ENCODE results near the gene ZNF296.
"Not testable (repeated sequence)": the region's sequence is repeated elsewhere in the genome, so short reads cannot be mapped to it uniquely, and the experiment has no call there.

Gene ZNF296

DNA sequence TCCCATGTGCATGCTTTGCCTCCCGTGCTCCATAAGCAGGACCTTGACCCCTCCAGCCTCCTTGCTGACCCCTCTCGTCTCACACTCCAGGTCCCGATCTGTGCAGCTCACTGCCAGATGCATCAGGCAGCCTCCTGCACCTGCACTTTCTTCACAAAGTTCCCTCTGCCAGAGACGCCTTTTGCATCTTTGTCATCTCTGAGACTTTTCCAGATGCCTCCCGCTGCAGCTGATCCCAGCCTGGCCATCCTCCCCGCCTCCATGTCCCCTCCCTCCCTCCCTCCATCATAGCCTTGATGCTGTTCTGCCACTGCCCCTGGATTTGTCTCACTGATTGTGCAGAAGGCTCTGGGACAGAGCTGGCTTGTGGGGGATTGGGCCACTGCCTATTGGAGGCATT, 46.6 kb upstream of the ZNF296 start:
- Histone ChIP-seq H3K23ac (ENCODE audit: low read depth, low read length, poor library complexity) (no peak overlapping the region), H3K4me2 (ENCODE audit: insufficient read depth, low read length, poor library complexity, severe bottlenecking) (no peak overlapping the region), H2BK120ac (ENCODE audit: low read depth, low read length) (no peak overlapping the region), H3K36me3 (replicated peaks in 1 of 2; ENCODE audit: control insufficient read depth in 2 of 2, insufficient read depth in 2 of 2, low read length in 2 of 2) (no peaks in the 10 kb centered on the region), H2AFZ (ENCODE audit: low read length) (no peak overlapping the region), H3K4me3 (ENCODE audit: low read length in 2 of 2) (no peak overlapping the region), H3K9ac (ENCODE audit: low read depth, low read length, poor library complexity) (peak overlapping the region; percentile 16), H2AK5ac (ENCODE audit: low read depth, low read length) (no peak overlapping the region), H3K9me3 (replicated peaks in 1 of 2; ENCODE audit: control insufficient read depth in 2 of 2, insufficient read depth in 1 of 2, low read depth in 1 of 2, low read length in 2 of 2) (no peaks in the 10 kb centered on the region), H3K27me3 (ENCODE audit: control insufficient read depth in 3 of 3, insufficient read depth in 3 of 3, low read depth in 1 of 3, low read length in 3 of 3) (no peaks in the 10 kb centered on the region), H3K4me1 (ENCODE audit: control insufficient read depth in 2 of 2, insufficient read depth in 1 of 2, low read depth in 1 of 2, low read length in 2 of 2) (peaks cover 2 to 8% of the 10 kb centered on the region in 2 donors), H3K4ac (ENCODE audit: low read length) (no peak overlapping the region), H3K79me1 (ENCODE audit: low read depth, low read length) (peaks cover 30% of the 10 kb centered on the region), H3K18ac (ENCODE audit: low read length) (no peak overlapping the region), H2BK5ac (ENCODE audit: low read length) (no peak overlapping the region), H3K14ac (ENCODE audit: low read length) (peak overlapping the region; percentile 33), H4K91ac (ENCODE audit: low read depth, low read length, poor library complexity) (no peak overlapping the region), H2BK15ac (ENCODE audit: low read length) (no peak overlapping the region), H4K8ac (ENCODE audit: low read depth, low read length) (no peak overlapping the region), H3K27ac (replicated peaks; ENCODE audit: low read length) (no peak overlapping the region), H2BK12ac (ENCODE audit: low read length) (no peak overlapping the region)
- DNase-seq (ENCODE audit: low spot score) = no peak
- no CpG with 5 or more reads among the region's 6 CpGs for WGBS, 2 donors (ENCODE audit: extremely low coverage in 2 of 2, insufficient read length in 2 of 2, insufficient replicate concordance in 1 of 2)

DNA sequence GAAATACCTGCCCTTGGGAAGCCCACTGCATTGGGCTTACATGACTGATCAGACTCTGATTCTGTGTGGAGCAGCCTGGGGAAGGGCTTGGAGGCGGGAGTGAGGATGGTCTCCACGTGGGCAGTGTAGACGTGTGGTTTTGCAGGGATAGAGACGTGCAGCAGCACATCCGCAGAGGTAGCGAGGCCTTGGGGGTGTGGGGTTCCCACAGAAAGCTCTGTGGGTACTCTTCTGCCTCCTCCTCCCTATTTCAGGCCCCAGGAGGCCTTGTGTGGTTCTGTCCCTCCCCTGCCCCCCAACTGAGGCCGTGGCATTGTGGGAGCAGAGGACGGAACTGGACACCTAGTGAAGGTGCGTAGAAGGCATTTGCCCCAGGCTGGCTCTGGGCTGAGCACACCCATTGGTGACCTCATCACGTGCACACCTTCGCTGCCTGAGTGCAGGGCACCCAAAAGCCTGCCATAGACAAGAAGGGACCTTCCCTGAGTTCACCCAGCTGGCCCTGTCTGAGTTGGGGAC, 45.6 kb upstream of the ZNF296 start:
- Histone ChIP-seq H3K27me3 (ENCODE audit: control insufficient read depth in 3 of 3, insufficient read depth in 3 of 3, low read depth in 1 of 3, low read length in 3 of 3) (no peaks in the 10 kb centered on the region), H2BK120ac (ENCODE audit: low read depth, low read length) (no peak overlapping the region)

DNA sequence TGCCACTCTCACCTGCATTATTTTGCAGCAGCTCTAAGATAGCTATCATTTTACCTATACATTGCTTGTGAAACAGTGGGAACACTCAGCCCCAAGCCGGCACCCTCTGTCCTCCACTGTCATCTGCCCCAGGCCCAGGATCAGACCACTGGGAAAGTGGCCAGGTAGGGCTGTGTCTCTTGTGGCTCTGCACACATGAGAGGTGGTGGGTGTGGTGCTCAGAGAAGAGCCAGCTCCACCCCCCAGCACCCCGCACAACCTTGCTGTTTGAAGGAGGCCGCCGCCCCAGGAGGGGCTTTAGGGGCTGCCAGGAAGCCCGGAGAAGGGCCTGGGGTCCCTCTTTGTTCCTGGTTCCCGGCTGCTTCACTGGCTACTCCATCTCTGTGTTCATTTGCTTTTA, 43.3 kb upstream of the ZNF296 start:
- no peak overlapping the region for H3K4ac ChIP-seq (ENCODE audit: low read length)
- H3K9me3 ChIP-seq (replicated peaks in 1 of 2; ENCODE audit: control insufficient read depth in 2 of 2, insufficient read depth in 1 of 2, low read depth in 1 of 2, low read length in 2 of 2) = peaks cover 0 to 2% of the 10 kb centered on the region in 2 donors
- H3K4me3 ChIP-seq (ENCODE audit: low read length in 2 of 2) = no peak overlapping the region
- H3K36me3 ChIP-seq (replicated peaks in 1 of 2; ENCODE audit: control insufficient read depth in 2 of 2, insufficient read depth in 2 of 2, low read length in 2 of 2) = no peaks in the 10 kb centered on the region
- H2BK12ac ChIP-seq (ENCODE audit: low read length) = no peak overlapping the region
- no peak overlapping the region for H2AFZ ChIP-seq (ENCODE audit: low read length)
- no peak overlapping the region for H3K9ac ChIP-seq (ENCODE audit: low read depth, low read length, poor library complexity)
- no peak overlapping the region for H3K27ac ChIP-seq (replicated peaks; ENCODE audit: low read length)
- no peak overlapping the region for H2AK5ac ChIP-seq (ENCODE audit: low read depth, low read length)
- no peaks in the 10 kb centered on the region for H3K27me3 ChIP-seq (ENCODE audit: control insufficient read depth in 3 of 3, insufficient read depth in 3 of 3, low read depth in 1 of 3, low read length in 3 of 3)
- no peak overlapping the region for H3K18ac ChIP-seq (ENCODE audit: low read length)
- H2BK5ac ChIP-seq (ENCODE audit: low read length) = no peak overlapping the region
- DNase-seq (ENCODE audit: low spot score) = no peak
- WGBS, 2 donors (ENCODE audit: extremely low coverage in 2 of 2, insufficient read length in 2 of 2, insufficient replicate concordance in 1 of 2) = no CpG with 5 or more reads among the region's 6 CpGs
- H3K23ac ChIP-seq (ENCODE audit: low read depth, low read length, poor library complexity) = no peak overlapping the region
- peaks cover 16% of the 10 kb centered on the region in 2 donors for H3K4me1 ChIP-seq (ENCODE audit: control insufficient read depth in 2 of 2, insufficient read depth in 1 of 2, low read depth in 1 of 2, low read length in 2 of 2)
- no peak overlapping the region for H4K8ac ChIP-seq (ENCODE audit: low read depth, low read length)
- no peak overlapping the region for H3K14ac ChIP-seq (ENCODE audit: low read length)
- no peak overlapping the region for H4K91ac ChIP-seq (ENCODE audit: low read depth, low read length, poor library complexity)
- peaks cover 39% of the 10 kb centered on the region for H3K79me1 ChIP-seq (ENCODE audit: low read depth, low read length)
- H2BK120ac ChIP-seq (ENCODE audit: low read depth, low read length) = no peak overlapping the region
- H2BK15ac ChIP-seq (ENCODE audit: low read length) = no peak overlapping the region
- no peak overlapping the region for H3K4me2 ChIP-seq (ENCODE audit: insufficient read depth, low read length, poor library complexity, severe bottlenecking)

More for the DNA sequence above, 45.6 kb upstream of the ZNF296 start:
- Histone ChIP-seq H3K9ac (ENCODE audit: low read depth, low read length, poor library complexity) (peak overlapping the region; percentile 40), H3K23ac (ENCODE audit: low read depth, low read length, poor library complexity) (no peak overlapping the region), H4K91ac (ENCODE audit: low read depth, low read length, poor library complexity) (no peak overlapping the region), H2AK5ac (ENCODE audit: low read depth, low read length) (no peak overlapping the region), H3K9me3 (replicated peaks in 1 of 2; ENCODE audit: control insufficient read depth in 2 of 2, insufficient read depth in 1 of 2, low read depth in 1 of 2, low read length in 2 of 2) (no peaks in the 10 kb centered on the region), H3K14ac (ENCODE audit: low read length) (no peak overlapping the region), H2BK5ac (ENCODE audit: low read length) (peak overlapping the region; percentile 82), H3K4me3 (ENCODE audit: low read length in 2 of 2) (no peak overlapping the region), H4K8ac (ENCODE audit: low read depth, low read length) (no peak overlapping the region), H3K4me1 (ENCODE audit: control insufficient read depth in 2 of 2, insufficient read depth in 1 of 2, low read depth in 1 of 2, low read length in 2 of 2) (peaks cover 8 to 16% of the 10 kb centered on the region in 2 donors), H2BK15ac (ENCODE audit: low read length) (no peak overlapping the region), H3K4ac (ENCODE audit: low read length) (no peak overlapping the region), H3K27ac (replicated peaks; ENCODE audit: low read length) (no peak overlapping the region), H2AFZ (ENCODE audit: low read length) (no peak overlapping the region), H2BK12ac (ENCODE audit: low read length) (no peak overlapping the region), H3K79me1 (ENCODE audit: low read depth, low read length) (peaks cover 32% of the 10 kb centered on the region), H3K36me3 (replicated peaks in 1 of 2; ENCODE audit: control insufficient read depth in 2 of 2, insufficient read depth in 2 of 2, low read length in 2 of 2) (no peaks in the 10 kb centered on the region), H3K18ac (ENCODE audit: low read length) (no peak overlapping the region), H3K4me2 (ENCODE audit: insufficient read depth, low read length, poor library complexity, severe bottlenecking) (no peak overlapping the region)
- WGBS, 2 donors (ENCODE audit: extremely low coverage in 2 of 2, insufficient read length in 2 of 2, insufficient replicate concordance in 1 of 2) = no CpG with 5 or more reads among the region's 11 CpGs
- DNase-seq (ENCODE audit: low spot score) = no peak

DNA sequence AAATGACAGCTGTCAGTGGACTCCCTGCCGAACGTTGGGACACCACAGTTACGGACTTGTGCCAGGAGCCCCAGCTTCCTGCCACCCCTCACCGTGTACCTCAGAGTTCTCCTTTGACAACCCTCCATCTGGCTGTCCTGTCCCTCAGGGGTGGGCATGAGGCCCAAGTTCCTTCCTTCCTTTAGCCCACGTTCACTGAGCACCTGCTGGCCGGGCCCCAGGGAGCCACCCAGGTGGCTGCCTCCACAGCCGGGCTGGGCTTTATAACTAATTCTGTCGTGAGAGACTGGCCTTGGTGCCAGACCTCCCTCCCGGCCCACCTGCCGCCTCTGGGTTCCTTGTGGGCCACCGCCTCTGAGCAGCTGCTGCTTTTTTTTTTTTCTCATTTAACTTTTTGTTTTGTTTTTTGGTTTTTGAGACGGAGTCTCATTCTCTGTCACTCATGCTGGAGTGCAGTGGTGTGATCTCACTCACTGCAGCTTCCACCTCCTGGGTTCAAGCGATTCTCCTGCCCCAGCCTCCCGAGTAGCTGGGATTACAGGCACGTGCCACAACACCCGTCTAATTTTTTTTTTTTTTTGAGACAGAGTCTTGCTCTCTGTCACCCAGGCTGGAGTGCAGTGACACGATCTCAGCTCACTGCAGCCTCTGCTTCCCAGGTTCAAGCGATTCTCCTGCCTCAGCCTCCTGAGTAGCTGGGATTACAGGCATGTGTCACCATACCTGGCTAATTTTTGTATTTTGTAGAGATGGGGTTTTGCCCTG, 42.5 kb upstream of the ZNF296 start:
- H2BK15ac ChIP-seq (ENCODE audit: low read length); H2BK12ac ChIP-seq (ENCODE audit: low read length); H3K36me3 ChIP-seq (replicated peaks in 1 of 2; ENCODE audit: control insufficient read depth in 2 of 2, insufficient read depth in 2 of 2, low read length in 2 of 2); H3K23ac ChIP-seq (ENCODE audit: low read depth, low read length, poor library complexity); H2AK5ac ChIP-seq (ENCODE audit: low read depth, low read length); H4K8ac ChIP-seq (ENCODE audit: low read depth, low read length); H3K9ac ChIP-seq (ENCODE audit: low read depth, low read length, poor library complexity); H3K9me3 ChIP-seq (replicated peaks in 1 of 2; ENCODE audit: control insufficient read depth in 2 of 2, insufficient read depth in 1 of 2, low read depth in 1 of 2, low read length in 2 of 2); H2BK5ac ChIP-seq (ENCODE audit: low read length); H3K27me3 ChIP-seq (ENCODE audit: control insufficient read depth in 3 of 3, insufficient read depth in 3 of 3, low read depth in 1 of 3, low read length in 3 of 3); H3K4me3 ChIP-seq (ENCODE audit: low read length in 2 of 2); H2BK120ac ChIP-seq (ENCODE audit: low read depth, low read length); H4K91ac ChIP-seq (ENCODE audit: low read depth, low read length, poor library complexity); H2AFZ ChIP-seq (ENCODE audit: low read length); H3K4me2 ChIP-seq (ENCODE audit: insufficient read depth, low read length, poor library complexity, severe bottlenecking); H3K4ac ChIP-seq (ENCODE audit: low read length); H3K18ac ChIP-seq (ENCODE audit: low read length); DNase-seq (ENCODE audit: low spot score); H3K27ac ChIP-seq (replicated peaks; ENCODE audit: low read length); H3K14ac ChIP-seq (ENCODE audit: low read length): not testable (repeated sequence)
- no CpG with 5 or more reads among the region's 18 CpGs for WGBS, 2 donors (ENCODE audit: extremely low coverage in 2 of 2, insufficient read length in 2 of 2, insufficient replicate concordance in 1 of 2)
- peaks cover 16 to 17% of the 10 kb centered on the region in 2 donors for H3K4me1 ChIP-seq (ENCODE audit: control insufficient read depth in 2 of 2, insufficient read depth in 1 of 2, low read depth in 1 of 2, low read length in 2 of 2)
- H3K79me1 ChIP-seq (ENCODE audit: low read depth, low read length) = peaks cover 43% of the 10 kb centered on the region
